GM12873 (cell line): Measurements from ENCODE around the gene BEST2.

Experiments used
- CTCF ChIP-seq: IDR thresholded peaks from 2 replicates; pipeline ENCODE4 v1.5.1; 2012; ENCODE audit warnings: low read depth, mild to moderate bottlenecking, moderate library complexity, low read length, control low read depth; ENCODE audit not compliant: insufficient read depth; ENCODE audit errors: missing control alignments

Gene BEST2

GRCh38 chr19:12737835-12738351, 13.7 kb upstream of the BEST2 start:
- no peak for TF ChIP-seq CTCF

- TF ChIP-seq CTCF: no peak
Observed at GRCh38 chr19:12745166-12745897, 6.3 kb upstream of the BEST2 start.

GRCh38 chr19:12748489-12748888, 3.1 kb upstream of the BEST2 start:
- TF ChIP-seq CTCF: no peak

GRCh38 chr19:12749938-12750521, 1.6 kb upstream of the BEST2 start:
- TF ChIP-seq CTCF: no peak

- TF ChIP-seq CTCF: no peak
Observed at GRCh38 chr19:12750851-12751250, 740 bp upstream of the BEST2 start.

- no peak for TF ChIP-seq CTCF
Observed at GRCh38 chr19:12752056-12752781, 628 bp downstream of the BEST2 start.
